GM10248 (cell line): ENCODE data around the gene TPRA1.

Source experiments
- CTCF ChIA-PET: fragments of 300-600 bp; sonication (Branson Sonifier 250); formaldehyde crosslinking; extraction: SDS; loops from one replicate; lab custom pipeline; 2021; ENCODE audit warnings: antibody characterized with exemption; lab: Yijun Ruan, JAX
- POLR2A ChIA-PET: fragments of 350-650 bp; sonication (Branson Sonifier 250); formaldehyde crosslinking; extraction: SDS; loops from one replicate; lab custom pipeline; 2020; ENCODE audit warnings: antibody characterized with exemption; lab: Yijun Ruan, JAX
- DNase-seq: peaks from one replicate; pipeline ENCODE4 v3.0.0; 2012; ENCODE audit errors: extremely low spot score
- TF ChIP-seq, protein P1 (sequence below): IDR thresholded peaks from 2 replicates; pipeline ENCODE4 v1.5.1; 2012; ENCODE audit warnings: mild to moderate bottlenecking, low read depth; ENCODE audit errors: extremely low read depth, missing control alignments, control extremely low read depth

TPRA1 gene

DNA sequence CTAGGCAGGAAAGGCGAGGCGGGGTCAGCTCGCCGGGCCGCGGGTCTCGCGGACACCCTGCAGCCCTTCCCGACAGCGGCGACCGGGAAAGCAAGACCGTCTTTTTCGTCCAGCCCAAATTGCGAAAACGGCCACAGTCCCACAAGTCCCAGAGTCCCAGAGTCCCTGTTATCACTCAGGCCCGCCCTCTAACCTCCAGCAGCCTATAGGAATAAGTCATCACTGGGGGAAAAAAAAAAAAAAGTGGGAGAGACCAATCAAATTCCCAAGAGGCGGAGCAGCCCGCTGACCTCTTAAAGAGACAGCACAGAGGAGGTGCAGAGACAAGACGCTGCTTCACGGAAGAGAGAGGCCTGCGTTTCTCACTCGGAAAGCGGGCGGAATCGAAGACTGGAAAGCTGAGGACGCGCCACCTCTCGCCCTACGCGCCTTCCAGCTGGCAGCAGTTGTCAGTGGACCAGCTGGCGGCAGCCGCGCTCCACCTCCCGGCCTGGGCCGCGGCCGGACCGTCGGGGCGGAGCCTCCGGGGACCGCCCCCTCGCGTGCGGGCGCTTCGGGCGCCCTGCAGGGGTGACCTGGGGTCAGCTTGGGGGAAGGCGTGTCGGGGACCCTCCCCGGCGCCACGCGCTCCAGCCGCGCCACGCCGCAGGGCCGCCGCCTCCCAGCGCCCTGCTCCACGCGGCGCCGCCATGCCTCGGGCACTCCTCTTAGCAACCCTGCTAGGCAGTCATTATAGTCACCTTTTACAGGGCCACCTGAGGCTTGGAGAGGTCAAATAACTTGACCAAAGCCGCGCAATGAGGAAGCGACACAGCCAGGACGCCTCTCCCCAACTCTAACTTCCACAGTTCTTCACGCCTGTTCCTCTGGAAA lies at the start of gene TPRA1:
TSS of gene TPRA1 (minus strand) at position 141 of the 873 bp plus-strand sequence. CDS start 10,587 bp downstream, outside the sequence.
- TF ChIP-seq, protein P1, sequence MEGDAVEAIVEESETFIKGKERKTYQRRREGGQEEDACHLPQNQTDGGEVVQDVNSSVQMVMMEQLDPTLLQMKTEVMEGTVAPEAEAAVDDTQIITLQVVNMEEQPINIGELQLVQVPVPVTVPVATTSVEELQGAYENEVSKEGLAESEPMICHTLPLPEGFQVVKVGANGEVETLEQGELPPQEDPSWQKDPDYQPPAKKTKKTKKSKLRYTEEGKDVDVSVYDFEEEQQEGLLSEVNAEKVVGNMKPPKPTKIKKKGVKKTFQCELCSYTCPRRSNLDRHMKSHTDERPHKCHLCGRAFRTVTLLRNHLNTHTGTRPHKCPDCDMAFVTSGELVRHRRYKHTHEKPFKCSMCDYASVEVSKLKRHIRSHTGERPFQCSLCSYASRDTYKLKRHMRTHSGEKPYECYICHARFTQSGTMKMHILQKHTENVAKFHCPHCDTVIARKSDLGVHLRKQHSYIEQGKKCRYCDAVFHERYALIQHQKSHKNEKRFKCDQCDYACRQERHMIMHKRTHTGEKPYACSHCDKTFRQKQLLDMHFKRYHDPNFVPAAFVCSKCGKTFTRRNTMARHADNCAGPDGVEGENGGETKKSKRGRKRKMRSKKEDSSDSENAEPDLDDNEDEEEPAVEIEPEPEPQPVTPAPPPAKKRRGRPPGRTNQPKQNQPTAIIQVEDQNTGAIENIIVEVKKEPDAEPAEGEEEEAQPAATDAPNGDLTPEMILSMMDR: peak; percentile 32
- ChIA-PET CTCF (interaction anchor here (1.0 to 1.9 kb wide), 4 partner anchors 11 to 145 kb away, joined by 3 to 4 read pairs (median 4); no protein-coding TSS in a partner anchor), POLR2A (interaction anchor here (0.7 kb wide), 1 partner anchor 892 kb away, joined by 4 read pairs; no protein-coding TSS in a partner anchor)
- DNase-seq: peak; percentile 96

DNA sequence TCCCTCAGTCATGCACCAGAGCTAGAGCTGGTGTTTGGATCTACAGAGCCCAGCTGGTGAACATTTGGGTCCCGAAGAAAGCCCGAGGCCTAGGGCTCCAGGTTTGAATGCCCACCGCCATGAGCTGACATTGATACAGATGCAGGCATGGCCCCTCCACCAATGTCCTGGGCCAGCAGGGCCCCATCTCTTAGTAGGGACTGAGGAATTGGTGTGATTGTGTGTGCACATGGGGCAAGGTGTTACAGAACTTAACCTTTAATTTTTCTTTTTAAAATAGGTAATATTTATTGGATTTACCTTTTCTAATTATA lies 49.5 kb upstream of the TPRA1 start:
- TF ChIP-seq, protein P1: no peak
- POLR2A ChIA-PET: no interaction called here
- no peak for DNase-seq
- CTCF ChIA-PET: interaction anchor here (1.2 to 1.6 kb wide), 2 partner anchors 11 to 13 kb away, joined by 4 to 7 read pairs; no protein-coding TSS in a partner anchor

DNA sequence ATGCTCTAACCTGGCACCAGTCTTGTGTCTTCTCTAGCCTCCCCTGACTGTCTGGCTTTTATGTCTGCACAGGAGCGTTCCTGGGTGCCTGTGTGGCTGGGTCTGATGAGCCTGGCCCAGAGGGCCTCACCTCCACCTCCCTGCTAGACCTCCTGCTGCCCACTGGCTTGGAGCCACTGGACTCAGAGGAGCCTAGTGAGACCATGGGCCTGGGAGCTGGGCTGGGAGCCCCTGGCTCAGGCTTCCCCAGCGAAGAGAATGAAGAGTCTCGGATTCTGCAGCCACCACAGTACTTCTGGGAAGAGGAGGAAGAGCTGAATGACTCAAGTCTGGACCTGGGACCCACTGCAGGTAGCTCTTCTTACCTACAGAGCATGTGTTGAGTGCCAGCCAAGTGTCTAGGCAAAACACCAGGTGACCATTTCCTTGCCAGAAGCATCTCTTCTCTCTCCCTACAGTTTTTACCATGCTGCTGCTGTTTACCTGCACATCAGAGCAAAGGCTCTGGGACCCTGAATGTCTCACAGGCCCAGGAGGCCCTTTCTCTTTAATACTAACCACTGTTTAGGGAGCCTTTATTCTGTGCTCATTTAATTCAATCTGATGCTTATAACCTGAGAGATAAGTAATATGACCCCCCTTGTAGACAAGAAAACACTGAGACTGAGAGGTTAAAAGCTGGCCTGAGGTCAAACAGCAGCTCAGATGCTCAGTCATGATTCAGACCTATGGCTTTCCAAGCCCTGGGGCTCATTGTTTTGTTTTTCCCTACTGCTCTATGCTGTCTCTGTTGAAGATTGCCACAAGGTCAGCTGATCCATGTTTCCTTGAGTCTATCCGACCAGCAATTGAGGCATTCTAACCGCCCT lies 48.9 kb upstream of the TPRA1 start:
- CTCF ChIA-PET: interaction anchor here (1.2 to 1.6 kb wide), 3 partner anchors 8 to 14 kb away, joined by 3 to 7 read pairs (median 4); no protein-coding TSS in a partner anchor
- TF ChIP-seq, protein P1: no peak
- DNase-seq: no peak
- POLR2A ChIA-PET: no interaction called here

DNA sequence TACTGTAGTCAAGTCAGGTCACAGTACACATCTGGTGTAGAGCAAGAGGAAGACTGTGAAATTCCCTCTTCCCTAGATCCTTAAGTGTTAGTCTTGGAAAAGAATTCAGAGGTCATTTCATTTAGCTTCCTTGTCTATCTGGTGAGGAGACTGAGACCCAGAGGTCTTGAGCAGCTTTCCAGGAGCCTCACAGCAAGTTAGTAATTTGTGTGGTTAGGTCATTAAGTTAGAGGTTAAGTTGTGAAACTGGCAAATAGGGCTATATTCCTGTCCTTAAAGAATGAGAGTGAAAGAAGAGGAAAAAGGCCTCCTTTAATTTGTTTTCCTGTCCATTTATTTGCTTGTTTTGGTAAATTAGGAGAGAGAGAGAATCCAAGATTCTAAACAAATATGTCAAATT lies 47.4 kb upstream of the TPRA1 start:
- POLR2A ChIA-PET: no interaction called here
- DNase-seq: no peak
- TF ChIP-seq, protein P1: no peak
- CTCF ChIA-PET: interaction anchor here (0.6 to 3.2 kb wide), 2 partner anchors 11 to 14 kb away, joined by 3 to 21 read pairs; no protein-coding TSS in a partner anchor

DNA sequence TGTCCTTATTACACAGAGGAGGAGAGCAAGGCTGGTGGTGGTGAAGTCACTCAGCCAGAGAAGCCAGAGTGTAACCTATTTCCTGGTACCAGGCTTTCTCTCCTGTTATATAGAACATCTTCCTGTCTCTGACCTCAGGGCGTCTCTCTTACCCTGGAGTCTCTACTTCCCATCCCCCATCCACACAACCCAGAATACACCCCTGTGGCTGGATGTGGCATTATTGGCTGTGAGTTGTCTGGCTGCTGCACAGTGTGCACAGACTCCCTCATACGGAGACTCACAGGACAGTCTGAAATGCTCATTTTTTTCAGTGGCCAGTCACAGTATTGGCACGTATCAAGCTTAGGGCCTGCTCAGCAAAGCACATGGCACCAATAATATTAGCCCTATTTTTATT lies 47.0 kb upstream of the TPRA1 start:
- CTCF ChIA-PET: interaction anchor here (1.2 to 3.2 kb wide), 3 partner anchors 9 to 14 kb away, joined by 3 to 21 read pairs (median 4); no protein-coding TSS in a partner anchor
- TF ChIP-seq, protein P1: no peak
- POLR2A ChIA-PET: no interaction called here
- DNase-seq: no peak

DNA sequence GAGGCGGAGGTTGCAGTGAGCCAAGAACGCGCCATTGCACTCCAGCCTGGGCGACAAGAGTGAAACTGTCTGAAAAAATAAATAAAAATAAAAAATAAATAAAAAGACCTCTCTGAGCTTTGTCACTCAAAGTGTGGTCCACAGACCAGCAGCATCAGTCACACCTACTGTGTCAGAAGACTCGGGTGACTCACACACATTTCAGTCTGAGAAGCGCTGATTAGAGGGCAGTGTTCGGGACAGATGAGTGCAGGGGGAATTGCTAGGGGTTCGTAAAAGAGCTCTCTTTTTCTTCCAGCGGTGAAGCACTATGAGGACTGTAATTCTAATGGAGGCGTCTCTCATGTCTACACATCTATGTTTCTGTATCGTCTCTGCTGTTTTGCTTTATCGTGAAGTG lies 44.1 kb upstream of the TPRA1 start:
- POLR2A ChIA-PET: no interaction called here
- DNase-seq: no peak

More for the DNA sequence above, 44.1 kb upstream of the TPRA1 start:
- TF ChIP-seq, protein P1: no peak
- CTCF ChIA-PET: interaction anchor here (1.0 to 2.6 kb wide), 6 partner anchors 10 to 59 kb away, joined by 3 to 12 read pairs (median 4); no protein-coding TSS in a partner anchor
